ENCODE results near the gene ATP1B3. TPM values are rescaled to one million over a fixed set of nuclear protein-coding genes. Genes with fewer than 3 reads are reported as not detected.

ATP1B3 gene
- total and polyA plus RNA-seq, 9 of the 15 experiments (the other 6 are each of a cell fraction or from before 2014, with no cell fraction given) = 48.3 to 202 (median 123) TPM

GRCh38 chr3:141862279-141862816 is 14.1 kb upstream of the ATP1B3 start (continued):
- TF ChIP-seq RBM22 (IDR thresholded peaks at IDR 0.05; ENCODE audit: low read depth, low read length, poor library complexity, severe bottlenecking) = no peak
- TF ChIP-seq, protein P1, sequence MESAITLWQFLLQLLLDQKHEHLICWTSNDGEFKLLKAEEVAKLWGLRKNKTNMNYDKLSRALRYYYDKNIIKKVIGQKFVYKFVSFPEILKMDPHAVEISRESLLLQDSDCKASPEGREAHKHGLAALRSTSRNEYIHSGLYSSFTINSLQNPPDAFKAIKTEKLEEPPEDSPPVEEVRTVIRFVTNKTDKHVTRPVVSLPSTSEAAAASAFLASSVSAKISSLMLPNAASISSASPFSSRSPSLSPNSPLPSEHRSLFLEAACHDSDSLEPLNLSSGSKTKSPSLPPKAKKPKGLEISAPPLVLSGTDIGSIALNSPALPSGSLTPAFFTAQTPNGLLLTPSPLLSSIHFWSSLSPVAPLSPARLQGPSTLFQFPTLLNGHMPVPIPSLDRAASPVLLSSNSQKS (CRISPR knock-in tag; IDR thresholded peaks at IDR 0.05) = no peak
- peak; percentile 20; the same call in 1 of the 2 replicates for TF ChIP-seq EP300 (IDR thresholded peaks at IDR 0.05; ENCODE audit: low read length)
- TF ChIP-seq, protein P2, sequence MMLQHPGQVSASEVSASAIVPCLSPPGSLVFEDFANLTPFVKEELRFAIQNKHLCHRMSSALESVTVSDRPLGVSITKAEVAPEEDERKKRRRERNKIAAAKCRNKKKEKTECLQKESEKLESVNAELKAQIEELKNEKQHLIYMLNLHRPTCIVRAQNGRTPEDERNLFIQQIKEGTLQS (IDR thresholded peaks at IDR 0.05) = peak; percentile 23; the same call in 1 of the 2 replicates
- TF ChIP-seq, protein P2 (CRISPR knock-in tag; conservative IDR thresholded peaks at IDR 0.05) = no peak
- TF ChIP-seq ZEB2 (IDR thresholded peaks at IDR 0.05) = peak; percentile 49; the same call in 1 of the 2 replicates
- no peak for TF ChIP-seq ZNF274 (IDR thresholded peaks at IDR 0.05; ENCODE audit: borderline replicate concordance, low read depth, low read length)
- TF ChIP-seq CREBBP (IDR thresholded peaks at IDR 0.05; ENCODE audit: low read depth, low read length) = no peak
- TF ChIP-seq, protein P3, sequence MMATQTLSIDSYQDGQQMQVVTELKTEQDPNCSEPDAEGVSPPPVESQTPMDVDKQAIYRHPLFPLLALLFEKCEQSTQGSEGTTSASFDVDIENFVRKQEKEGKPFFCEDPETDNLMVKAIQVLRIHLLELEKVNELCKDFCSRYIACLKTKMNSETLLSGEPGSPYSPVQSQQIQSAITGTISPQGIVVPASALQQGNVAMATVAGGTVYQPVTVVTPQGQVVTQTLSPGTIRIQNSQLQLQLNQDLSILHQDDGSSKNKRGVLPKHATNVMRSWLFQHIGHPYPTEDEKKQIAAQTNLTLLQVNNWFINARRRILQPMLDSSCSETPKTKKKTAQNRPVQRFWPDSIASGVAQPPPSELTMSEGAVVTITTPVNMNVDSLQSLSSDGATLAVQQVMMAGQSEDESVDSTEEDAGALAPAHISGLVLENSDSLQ (IDR thresholded peaks at IDR 0.05) = no peak
- no peak for TF ChIP-seq ZZZ3 (IDR thresholded peaks at IDR 0.05)
- TF ChIP-seq SMAD3 (CRISPR knock-in tag; conservative IDR thresholded peaks at IDR 0.05) = no peak
- no peak for TF ChIP-seq LARP7 (IDR thresholded peaks at IDR 0.05)
- peak in 1 of 2 experiments; percentile 69; a peak in 1 of 4 replicates for TF ChIP-seq RCOR1 (IDR thresholded peaks at IDR 0.05; ENCODE audit: borderline replicate concordance in 1 of 2, low read depth in 2 of 2, low read length in 2 of 2)
- TF ChIP-seq ZNF146 (CRISPR knock-in tag; IDR thresholded peaks at IDR 0.05; ENCODE audit: unreplicated experiment) = no peak
- TF ChIP-seq ARID1B (IDR thresholded peaks at IDR 0.05) = peak; percentile 34; the same call in 1 of the 2 replicates
- TF ChIP-seq, protein P4, sequence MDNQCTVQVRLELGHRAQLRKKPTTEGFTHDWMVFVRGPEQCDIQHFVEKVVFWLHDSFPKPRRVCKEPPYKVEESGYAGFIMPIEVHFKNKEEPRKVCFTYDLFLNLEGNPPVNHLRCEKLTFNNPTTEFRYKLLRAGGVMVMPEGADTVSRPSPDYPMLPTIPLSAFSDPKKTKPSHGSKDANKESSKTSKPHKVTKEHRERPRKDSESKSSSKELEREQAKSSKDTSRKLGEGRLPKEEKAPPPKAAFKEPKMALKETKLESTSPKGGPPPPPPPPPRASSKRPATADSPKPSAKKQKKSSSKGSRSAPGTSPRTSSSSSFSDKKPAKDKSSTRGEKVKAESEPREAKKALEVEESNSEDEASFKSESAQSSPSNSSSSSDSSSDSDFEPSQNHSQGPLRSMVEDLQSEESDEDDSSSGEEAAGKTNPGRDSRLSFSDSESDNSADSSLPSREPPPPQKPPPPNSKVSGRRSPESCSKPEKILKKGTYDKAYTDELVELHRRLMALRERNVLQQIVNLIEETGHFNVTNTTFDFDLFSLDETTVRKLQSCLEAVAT (IDR thresholded peaks at IDR 0.05) = no peak
- no peak for TF ChIP-seq GMEB1 (CRISPR knock-in tag; IDR thresholded peaks at IDR 0.05)
- TF ChIP-seq, protein P5, sequence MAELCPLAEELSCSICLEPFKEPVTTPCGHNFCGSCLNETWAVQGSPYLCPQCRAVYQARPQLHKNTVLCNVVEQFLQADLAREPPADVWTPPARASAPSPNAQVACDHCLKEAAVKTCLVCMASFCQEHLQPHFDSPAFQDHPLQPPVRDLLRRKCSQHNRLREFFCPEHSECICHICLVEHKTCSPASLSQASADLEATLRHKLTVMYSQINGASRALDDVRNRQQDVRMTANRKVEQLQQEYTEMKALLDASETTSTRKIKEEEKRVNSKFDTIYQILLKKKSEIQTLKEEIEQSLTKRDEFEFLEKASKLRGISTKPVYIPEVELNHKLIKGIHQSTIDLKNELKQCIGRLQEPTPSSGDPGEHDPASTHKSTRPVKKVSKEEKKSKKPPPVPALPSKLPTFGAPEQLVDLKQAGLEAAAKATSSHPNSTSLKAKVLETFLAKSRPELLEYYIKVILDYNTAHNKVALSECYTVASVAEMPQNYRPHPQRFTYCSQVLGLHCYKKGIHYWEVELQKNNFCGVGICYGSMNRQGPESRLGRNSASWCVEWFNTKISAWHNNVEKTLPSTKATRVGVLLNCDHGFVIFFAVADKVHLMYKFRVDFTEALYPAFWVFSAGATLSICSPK (IDR thresholded peaks at IDR 0.05; ENCODE audit: borderline replicate concordance) = no peak
- TF ChIP-seq TAL1 (IDR thresholded peaks at IDR 0.05) = peak; percentile 33
- TF ChIP-seq ZNF263 (CRISPR knock-in tag; IDR thresholded peaks at IDR 0.05; ENCODE audit: borderline replicate concordance) = no peak
- TF ChIP-seq FOXK2 (conservative IDR thresholded peaks at IDR 0.05 in 1 of 2, IDR thresholded peaks at IDR 0.05 in 1 of 2; ENCODE audit: low read depth in 2 of 2) = no peak
